G401 (cell line): ENCODE data around the gene CGNL1. TPM values are rescaled to one million over a fixed set of nuclear protein-coding genes. Genes with fewer than 3 reads are reported as not detected.

Experiments
- DNase-seq: peaks from one replicate; pipeline ENCODE4 v3.0.0-alpha.2; 2015; ENCODE audit warnings: low spot score
- in situ Hi-C: cut with HindIII; loops from 2 replicates; pipeline ENCODE4 v1.10.0; 2016; ENCODE audit warnings: low sequenced_read_pairs, mixed read lengths
- total RNA-seq: library from RNA; depleted of rRNA; stranded (reverse); fragments of >200 nt; shearing (Covaris generic); gene quantifications from 2 replicates; pipeline ENCODE4 v1.2.3, GENCODE V29; 2014

The CGNL1 gene
- total RNA-seq, 1 experiment from 2014 or later = 121 TPM

- no peak for DNase-seq
- in situ Hi-C loops = no loop called here
Measured at GRCh38 chr15:57503911-57504598, 127.8 kb downstream of the CGNL1 start.

- in situ Hi-C loops = no loop called here
Measured at GRCh38 chr15:57504599-57504940, 128.3 kb downstream of the CGNL1 start.

GRCh38 chr15:57505056-57505715 lies 128.9 kb downstream of the CGNL1 start:
- DNase-seq = no peak
- in situ Hi-C loops = no loop called here

More at GRCh38 chr15:57504599-57504940, 128.3 kb downstream of the CGNL1 start:
- DNase-seq = no peak

- DNase-seq = peak; percentile 12
Measured at GRCh38 chr15:57505949-57506391, 129.7 kb downstream of the CGNL1 start.

DNA sequence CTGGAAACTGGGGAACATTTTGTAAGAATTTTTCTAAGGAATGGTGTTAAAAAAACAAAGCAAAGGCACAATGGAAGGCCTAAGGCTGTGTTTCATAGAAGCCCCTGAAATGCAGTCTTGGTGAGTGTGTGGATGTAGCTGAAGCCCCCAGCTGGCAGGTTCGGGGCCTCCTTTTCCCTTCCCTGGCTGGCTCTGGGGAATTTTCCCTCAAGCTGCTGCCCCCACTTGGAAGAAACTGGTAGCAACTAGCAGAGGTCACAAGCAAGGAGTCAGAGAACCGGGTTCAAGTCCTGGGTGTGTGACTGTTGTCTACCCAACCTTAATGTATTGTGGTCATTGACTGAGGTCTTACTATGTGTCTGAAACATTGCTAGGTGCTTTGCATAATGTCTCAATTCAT lies 130.1 kb downstream of the CGNL1 start:
- DNase-seq = peak; percentile 13
- in situ Hi-C loops = no loop called here

More at GRCh38 chr15:57505949-57506391, 129.7 kb downstream of the CGNL1 start:
- in situ Hi-C loops = no loop called here

DNA sequence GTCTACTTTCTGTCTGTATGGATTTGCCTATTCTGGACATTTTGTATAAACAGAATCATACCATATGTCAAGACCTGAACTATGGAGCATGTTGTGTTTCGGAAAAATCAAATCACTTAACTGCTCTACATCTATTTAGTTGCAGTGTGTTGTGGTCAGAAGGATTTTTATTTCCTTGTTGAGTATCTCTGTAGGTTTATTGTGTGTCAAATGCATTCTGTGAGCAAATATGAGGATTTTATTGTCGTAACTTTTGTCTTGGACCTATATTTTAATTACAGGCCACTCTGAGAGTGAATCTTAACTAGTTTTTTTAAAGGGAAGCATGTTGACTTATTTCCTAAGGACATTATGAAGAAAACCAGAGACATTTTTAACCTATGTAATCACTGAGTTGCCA lies 130.8 kb downstream of the CGNL1 start:
- in situ Hi-C loops = no loop called here
- no peak for DNase-seq

DNA sequence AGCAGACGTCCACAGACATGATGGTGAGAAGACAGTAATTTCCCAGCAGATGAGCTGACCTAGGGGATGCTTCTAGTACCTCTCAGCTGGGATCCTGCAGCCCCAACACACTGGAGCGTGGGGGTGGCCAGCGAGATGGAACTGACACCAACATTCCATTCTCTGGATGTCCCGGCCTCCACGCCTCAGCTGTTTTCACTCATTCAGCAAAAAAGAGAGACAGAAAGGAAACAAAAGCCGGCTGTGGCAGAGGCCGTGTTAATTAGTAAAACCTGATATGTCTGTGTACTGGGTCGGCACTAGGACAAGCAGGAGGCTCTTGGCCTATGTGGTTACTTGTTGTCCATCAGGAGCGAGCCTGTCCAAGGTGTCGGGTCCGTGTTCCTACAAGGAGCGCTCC lies 132.8 kb downstream of the CGNL1 start:
- in situ Hi-C loops = no loop called here
- no peak for DNase-seq

DNA sequence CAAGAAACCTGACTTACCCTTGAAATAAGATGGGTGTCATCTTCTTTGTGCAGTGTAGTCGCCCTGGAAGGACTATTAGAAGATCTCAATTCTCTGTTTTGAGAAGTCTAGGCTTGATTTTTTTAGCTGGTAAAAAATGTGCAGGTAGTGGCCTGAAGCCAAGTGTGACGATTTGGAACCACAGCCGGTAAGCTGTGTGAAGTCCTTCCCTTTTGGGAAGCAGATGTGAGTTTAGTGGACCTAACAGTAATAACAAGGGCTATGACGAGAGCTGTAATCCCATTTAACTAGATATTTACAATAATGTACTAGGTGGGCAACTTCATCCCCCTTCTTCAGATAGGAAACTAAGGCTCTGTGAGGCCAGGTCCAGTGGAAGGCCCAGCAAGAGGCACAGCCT lies 133.7 kb downstream of the CGNL1 start:
- no peak for DNase-seq
- in situ Hi-C loops = no loop called here

GRCh38 chr15:57510647-57511046 lies 134.3 kb downstream of the CGNL1 start:
- in situ Hi-C loops = no loop called here
- DNase-seq = no peak

DNA sequence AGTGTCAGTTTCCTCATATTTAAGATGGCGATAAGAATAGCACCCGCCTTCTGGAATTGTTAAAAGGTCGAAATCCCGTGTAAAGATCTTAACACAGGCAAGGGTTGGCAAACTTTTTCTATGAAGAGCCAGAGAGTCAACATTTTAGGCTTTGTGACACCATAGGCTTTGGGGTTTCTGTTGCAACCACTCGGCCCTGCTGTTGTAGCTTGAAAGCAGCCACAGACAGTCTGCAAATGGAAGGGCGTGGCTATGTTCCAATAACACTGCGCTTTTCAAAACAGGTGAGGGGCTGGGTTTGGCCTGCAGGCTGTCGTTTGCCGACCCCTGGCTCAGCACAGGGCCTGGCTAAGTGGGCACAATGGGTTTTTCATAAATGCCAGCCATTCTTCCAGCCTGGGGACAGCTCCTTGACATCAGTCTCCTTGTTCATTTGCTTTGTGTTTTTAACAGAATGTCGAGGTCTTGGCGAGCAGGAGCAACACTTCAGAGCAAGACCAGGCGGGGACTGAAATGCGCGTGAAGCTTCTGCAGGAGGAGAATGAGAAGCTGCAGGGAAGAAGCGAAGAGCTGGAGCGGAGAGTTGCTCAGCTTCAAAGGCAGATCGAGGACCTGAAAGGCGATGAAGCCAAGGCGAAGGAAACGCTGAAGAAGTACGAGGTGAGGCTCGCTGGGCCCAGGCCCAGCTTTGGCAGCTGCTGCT lies 140.2 kb downstream of the CGNL1 start:
- in situ Hi-C loops = no loop called here
- no peak for DNase-seq

- no peak for DNase-seq
- in situ Hi-C loops = no loop called here
Measured at GRCh38 chr15:57517030-57517671, 140.8 kb downstream of the CGNL1 start.

GRCh38 chr15:57518779-57519405 lies 142.6 kb downstream of the CGNL1 start:
- in situ Hi-C loops = no loop called here

DNA sequence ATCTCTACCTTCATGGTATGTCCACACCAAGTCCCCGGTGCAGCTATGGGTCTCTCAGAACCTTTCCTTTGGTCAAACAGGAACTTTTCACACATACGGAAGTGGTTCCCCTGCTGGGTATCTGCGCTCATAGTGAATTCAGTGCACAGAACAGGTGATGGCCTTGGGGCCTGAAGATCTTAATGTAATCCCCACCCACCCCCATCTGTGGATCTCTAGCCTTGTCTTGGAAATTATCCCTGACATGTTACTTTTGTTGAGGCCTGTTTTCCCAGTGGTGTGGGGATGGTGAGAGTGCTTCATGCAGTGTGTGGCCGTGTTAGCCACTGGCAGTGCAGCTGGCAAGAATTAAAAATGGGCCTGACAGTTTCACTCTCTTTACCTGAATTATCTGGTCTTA lies 143.5 kb downstream of the CGNL1 start:
- in situ Hi-C loops = no loop called here
- no peak for DNase-seq

More at GRCh38 chr15:57518779-57519405, 142.6 kb downstream of the CGNL1 start:
- no peak for DNase-seq

DNA sequence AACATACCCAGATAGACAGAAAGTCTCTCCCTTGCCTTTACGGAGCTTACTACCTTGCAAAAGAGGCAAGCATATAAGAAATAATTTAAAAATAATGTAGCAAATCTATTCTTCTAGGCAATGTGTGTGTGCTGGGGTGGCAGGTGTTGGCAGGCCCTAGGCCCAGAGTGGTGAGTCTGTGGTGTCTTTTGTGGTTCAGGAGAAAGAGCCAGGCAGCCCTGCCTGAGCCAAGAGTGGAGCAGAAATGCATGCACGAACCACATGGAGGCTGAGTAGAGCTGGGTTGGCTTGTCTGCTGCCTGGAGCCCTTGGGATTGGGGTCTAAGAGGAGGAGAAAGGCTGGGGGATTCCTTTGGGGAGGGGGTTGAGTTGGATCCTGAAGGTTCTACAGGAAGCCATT lies 145.2 kb downstream of the CGNL1 start:
- no peak for DNase-seq
- in situ Hi-C loops = no loop called here

DNA sequence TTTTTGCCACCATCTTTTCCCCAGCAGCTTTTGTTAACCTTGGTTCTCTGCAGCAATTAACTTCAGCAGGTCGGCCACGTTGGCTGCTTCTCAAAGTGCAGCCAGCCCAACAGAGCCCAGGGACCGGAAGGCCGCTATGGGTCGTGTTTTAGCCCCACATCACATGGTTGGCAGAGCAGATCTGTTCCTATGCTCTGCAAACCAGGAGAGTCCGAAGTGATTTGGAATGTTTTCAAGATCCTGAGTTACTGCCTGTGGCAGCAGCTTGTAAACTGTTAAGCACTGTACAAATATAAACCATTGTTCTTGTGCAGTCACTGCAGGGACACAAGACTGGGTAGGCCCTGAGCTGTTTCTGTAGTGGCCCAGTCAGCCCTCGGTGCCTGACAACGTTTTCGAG lies 145.8 kb downstream of the CGNL1 start:
- in situ Hi-C loops = no loop called here

GRCh38 chr15:57525581-57525980 lies 149.3 kb downstream of the CGNL1 start:
- no peak for DNase-seq
- in situ Hi-C loops = no loop called here

More for the DNA sequence above, 145.8 kb downstream of the CGNL1 start:
- no peak for DNase-seq

DNA sequence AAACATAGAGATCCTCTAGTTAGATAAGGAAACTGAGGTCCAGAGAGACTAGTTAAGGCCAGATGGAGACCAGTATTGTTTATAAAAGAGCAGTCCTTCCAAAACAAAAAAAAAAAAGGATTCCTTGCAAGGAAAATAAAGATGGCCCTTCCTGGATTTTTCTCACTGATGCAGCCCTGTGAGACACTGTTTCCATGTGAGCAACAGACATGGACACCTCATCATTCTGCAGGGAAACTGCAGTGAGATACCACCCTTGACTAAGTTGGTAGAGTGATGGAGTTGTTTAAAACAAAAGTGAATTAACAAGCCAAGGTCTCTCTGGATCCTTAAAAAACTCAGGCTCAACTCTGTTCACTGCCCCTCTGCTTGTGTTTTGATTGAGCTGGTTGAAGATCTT lies 149.8 kb downstream of the CGNL1 start:
- in situ Hi-C loops = no loop called here
- no peak for DNase-seq

- in situ Hi-C loops = no loop called here
Measured at GRCh38 chr15:57526615-57527014, 150.3 kb downstream of the CGNL1 start.

GRCh38 chr15:57527382-57528091 lies 151.2 kb downstream of the CGNL1 start:
- peak; percentile 82 for DNase-seq
- in situ Hi-C loops = no loop called here

More at GRCh38 chr15:57526615-57527014, 150.3 kb downstream of the CGNL1 start:
- no peak for DNase-seq
